ENCODE results near the gene NEDD4. TPM values are rescaled to one million over a fixed set of nuclear protein-coding genes. Genes with fewer than 3 reads are reported as not detected.
"Not testable (repeated sequence)": the region's sequence is repeated elsewhere in the genome, so short reads cannot be mapped to it uniquely, and the experiment has no call there.

Gene NEDD4
- total RNA-seq, 8 experiments from 2014 or later: 5.2 to 14.0 (median 11.1) TPM

DNA sequence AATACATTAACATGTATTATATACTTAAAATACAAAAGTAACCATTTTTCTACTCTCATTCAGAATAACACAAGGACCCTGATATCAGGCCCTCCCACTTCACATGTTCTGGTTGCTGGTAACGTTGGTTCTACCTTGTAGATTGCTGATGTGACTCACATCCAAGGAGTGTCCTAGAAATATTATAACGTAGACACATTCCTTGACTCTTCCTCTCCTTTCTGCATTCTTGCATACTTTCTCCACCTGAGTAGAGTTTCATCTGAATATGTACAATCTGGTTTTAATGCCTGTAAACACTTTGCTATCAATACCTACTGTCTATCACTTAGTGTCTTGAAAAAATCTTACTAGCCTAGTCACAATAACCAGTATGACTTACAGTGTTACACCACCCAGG, 35.0 kb upstream of the NEDD4 start:
- in situ Hi-C loops (cut with MboI; ENCODE audit: low pct_unique_long_range_greater_than_20kb in 2 of 9, low sequenced_read_pairs in 9 of 9, unreplicated experiment in 9 of 9): no loop called here
- H3K27ac ChIP-seq: no peak overlapping the region
- peak in 3 of 8 experiments; percentile 41 to 97 (median 94) for ATAC-seq (replicated peaks in 6 of 8)
- H3K4me1 ChIP-seq (replicated peaks in 1 of 2): peaks cover 13 to 20% of the 10 kb centered on the region in 2 donors
- no peak overlapping the region for H3K4me3 ChIP-seq
- WGBS, 10 experiments: 0 to 93% (median 71%) methylated on average over 1 to 2 of the region's 2 CpGs; no CpG with 5 or more reads in 1 of the 10 experiments

DNA sequence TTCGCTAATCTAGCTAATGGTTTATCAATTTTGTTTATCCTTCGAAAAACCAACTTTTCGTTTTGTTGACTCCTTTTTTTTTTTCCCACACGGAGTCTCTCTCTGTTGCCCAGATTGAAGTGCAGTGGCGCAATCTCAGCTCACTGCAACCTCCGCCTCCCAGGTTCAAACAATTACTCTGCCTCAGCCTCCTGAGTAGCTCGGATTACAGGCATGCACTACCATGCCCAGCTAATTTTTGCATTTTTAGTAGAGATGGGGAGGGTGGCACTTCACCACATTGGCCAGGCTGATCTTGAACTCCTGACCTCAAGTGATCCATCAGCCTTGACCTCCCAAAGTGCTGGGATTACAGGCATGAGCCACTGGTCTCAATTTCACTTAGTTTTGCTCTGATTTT, 29.7 kb upstream of the NEDD4 start:
- in situ Hi-C loops (cut with MboI; ENCODE audit: low pct_unique_long_range_greater_than_20kb in 2 of 9, low sequenced_read_pairs in 9 of 9, unreplicated experiment in 9 of 9): not testable (repeated sequence)
- WGBS, 10 experiments: 65 to 97% (median 84%) methylated on average over 1 to 7 of the region's 7 CpGs; no CpG with 5 or more reads in 1 of the 10 experiments

DNA sequence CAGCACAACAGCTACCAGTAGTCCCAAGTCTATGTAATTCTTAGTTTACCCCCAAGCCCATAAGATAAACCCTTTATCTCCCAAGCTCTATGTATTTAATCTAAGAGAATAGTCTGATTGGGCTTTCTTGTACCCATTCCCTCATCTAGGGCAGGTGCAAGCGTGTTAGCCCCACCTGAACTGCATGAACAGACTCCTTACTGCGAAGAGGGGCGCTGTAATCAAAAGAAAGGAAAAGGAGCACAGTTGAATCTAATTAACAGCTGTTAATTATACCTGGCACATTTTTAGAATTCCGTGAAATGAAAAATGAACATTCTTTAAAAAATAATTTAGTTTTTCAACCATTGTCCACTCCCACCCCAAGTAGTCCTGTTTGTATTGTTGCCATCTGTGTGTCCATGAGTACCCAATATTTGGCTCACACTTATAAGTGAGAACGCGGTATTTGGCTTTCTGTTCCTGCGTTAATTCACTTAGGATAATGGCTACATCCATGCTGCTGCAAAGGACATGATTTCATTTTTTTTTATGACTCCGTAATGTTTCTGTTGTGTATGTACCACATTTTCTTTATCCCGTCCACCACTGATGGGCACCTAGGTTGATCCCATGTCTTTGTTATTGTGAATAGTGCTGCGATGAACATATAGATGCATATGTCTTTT, 26.5 kb upstream of the NEDD4 start:
- no peak overlapping the region for H3K27ac ChIP-seq
- WGBS, 10 experiments: 48 to 100% (median 93%) methylated on average over 5 to 10 of the region's 10 CpGs
- no peak for ATAC-seq (replicated peaks in 6 of 8)
- no peak overlapping the region for H3K4me3 ChIP-seq
- H3K4me1 ChIP-seq (replicated peaks in 1 of 2): no peaks in the 10 kb centered on the region
- in situ Hi-C loops (cut with MboI; ENCODE audit: low pct_unique_long_range_greater_than_20kb in 2 of 9, low sequenced_read_pairs in 9 of 9, unreplicated experiment in 9 of 9): no loop called here

More for the DNA sequence above, 29.7 kb upstream of the NEDD4 start:
- not testable (repeated sequence) for H3K4me3 ChIP-seq; H3K4me1 ChIP-seq (replicated peaks in 1 of 2); ATAC-seq (replicated peaks in 6 of 8); H3K27ac ChIP-seq

DNA sequence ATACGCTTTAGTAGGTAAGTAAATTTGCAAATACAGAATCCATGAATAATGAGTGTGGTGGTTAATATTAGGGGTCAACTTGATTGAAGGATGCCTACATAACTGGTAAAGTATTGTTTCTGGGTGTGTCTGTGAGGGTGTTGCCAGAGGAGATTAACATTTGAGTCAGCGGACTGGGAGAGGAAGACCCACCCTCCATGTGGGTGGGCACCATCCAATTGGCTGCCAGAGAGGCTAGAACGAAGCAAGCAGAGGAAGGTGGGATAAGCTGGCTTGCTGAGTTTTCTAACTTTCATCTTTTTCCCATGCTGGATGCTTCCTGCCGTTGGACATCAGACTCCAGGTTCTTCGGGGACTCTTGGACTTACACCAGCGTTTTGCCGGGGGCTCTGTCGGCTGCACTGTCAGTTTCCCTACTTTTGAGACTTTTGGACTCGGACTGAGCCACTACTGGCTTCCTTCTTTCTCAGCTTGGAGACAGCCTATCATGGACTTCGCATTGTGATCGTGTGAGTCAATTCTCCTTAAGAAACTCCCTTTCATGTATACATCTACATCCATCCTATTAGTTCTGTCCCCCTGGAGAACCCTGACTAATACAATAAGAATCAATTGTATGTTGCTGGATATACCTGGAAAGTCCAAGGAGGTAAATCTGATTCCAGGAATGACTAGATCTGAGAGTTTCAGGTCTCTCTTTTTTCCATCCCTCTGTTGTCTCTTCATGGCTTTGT, 25.8 kb upstream of the NEDD4 start:
- Histone ChIP-seq H3K4me3 (no peak overlapping the region), H3K4me1 (replicated peaks in 1 of 2) (no peaks in the 10 kb centered on the region), H3K27ac (no peak overlapping the region)
- in situ Hi-C loops (cut with MboI; ENCODE audit: low pct_unique_long_range_greater_than_20kb in 2 of 9, low sequenced_read_pairs in 9 of 9, unreplicated experiment in 9 of 9): no loop called here
- peak in 3 of 8 experiments; percentile 57 to 86 (median 85) for ATAC-seq (replicated peaks in 6 of 8)
- WGBS, 10 experiments: 14 to 100% (median 84%) methylated on average over 1 to 9 of the region's 11 CpGs

DNA sequence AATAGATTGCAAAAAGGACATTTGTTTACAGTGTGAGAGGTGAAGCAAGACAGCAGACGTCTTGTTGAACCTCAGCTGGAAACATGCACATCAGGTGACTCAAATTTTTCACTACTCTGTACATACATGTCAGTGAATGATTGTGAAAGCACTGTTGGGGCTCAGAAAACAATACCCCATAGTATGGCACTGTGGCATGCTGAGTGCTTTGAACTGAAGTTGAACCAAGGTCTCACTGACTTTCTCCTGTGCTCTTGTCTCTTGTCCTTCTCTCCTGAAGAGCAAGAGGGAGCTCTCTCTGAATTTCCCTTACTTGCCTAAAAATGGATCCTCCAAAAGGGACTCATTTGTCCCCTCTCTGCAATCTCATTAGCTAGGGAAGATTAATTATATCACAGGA, 24.5 kb upstream of the NEDD4 start:
- H3K27ac ChIP-seq: no peak overlapping the region
- in situ Hi-C loops (cut with MboI; ENCODE audit: low pct_unique_long_range_greater_than_20kb in 2 of 9, low sequenced_read_pairs in 9 of 9, unreplicated experiment in 9 of 9): no loop called here
- 0 to 100% (median 50%) methylated on average over 1 of the region's 1 CpG; no CpG with 5 or more reads in 3 of the 10 experiments for WGBS, 10 experiments
- no peak overlapping the region for H3K4me3 ChIP-seq
- ATAC-seq (replicated peaks in 6 of 8): peak in 1 of 8 experiments; percentile 13
- H3K4me1 ChIP-seq (replicated peaks in 1 of 2): no peaks in the 10 kb centered on the region

DNA sequence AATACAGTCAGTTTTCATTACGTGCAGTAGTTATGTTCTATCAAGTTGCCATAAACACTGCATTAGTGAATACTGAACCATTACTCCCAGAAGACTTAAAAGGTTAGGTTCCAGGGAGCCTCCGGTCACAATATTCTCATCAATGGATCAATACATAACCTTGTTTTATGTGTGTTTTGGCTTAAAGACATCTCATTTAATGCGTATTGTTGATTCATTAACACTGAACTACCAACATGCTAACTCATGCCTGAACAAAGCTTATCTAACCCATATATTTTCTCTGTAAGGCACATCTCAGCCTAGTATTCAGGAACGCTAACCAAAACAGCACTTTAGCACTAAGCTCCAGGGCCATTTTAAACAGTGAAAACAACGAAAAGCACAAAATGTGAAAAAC, 24.1 kb upstream of the NEDD4 start:
- WGBS, 10 experiments: 73 to 95% (median 84%) methylated on average over 2 to 5 of the region's 5 CpGs; no CpG with 5 or more reads in 2 of the 10 experiments
- H3K4me3 ChIP-seq: no peak overlapping the region
- in situ Hi-C loops (cut with MboI; ENCODE audit: low pct_unique_long_range_greater_than_20kb in 2 of 9, low sequenced_read_pairs in 9 of 9, unreplicated experiment in 9 of 9): no loop called here
- H3K27ac ChIP-seq: no peak overlapping the region
- ATAC-seq (replicated peaks in 6 of 8): no peak
- no peaks in the 10 kb centered on the region for H3K4me1 ChIP-seq (replicated peaks in 1 of 2)

DNA sequence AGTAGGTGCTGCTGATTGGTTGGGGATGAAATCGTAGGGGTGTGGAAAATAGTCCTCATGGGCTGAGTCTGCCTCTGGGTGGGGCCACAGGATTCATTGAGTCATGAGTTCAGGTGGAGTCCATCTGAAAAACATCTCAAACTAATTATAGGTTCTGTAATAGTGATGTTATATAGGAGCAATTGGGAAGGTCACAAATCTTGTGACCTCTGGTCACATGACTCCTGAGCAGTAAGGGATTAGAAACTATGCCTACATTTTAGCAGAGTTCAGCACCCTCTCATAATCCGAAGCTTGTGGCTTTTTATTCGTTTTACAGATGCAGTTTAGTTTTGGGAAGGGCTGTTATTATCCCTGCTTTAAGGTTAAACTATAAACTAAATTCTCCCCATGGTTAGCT, 22.9 kb upstream of the NEDD4 start:
- in situ Hi-C loops (cut with MboI; ENCODE audit: low pct_unique_long_range_greater_than_20kb in 2 of 9, low sequenced_read_pairs in 9 of 9, unreplicated experiment in 9 of 9): no loop called here
- no peaks in the 10 kb centered on the region for H3K4me1 ChIP-seq (replicated peaks in 1 of 2)
- peak in 1 of 8 experiments; percentile 6 for ATAC-seq (replicated peaks in 6 of 8)
- H3K27ac ChIP-seq: no peak overlapping the region
- 51 to 100% (median 87%) methylated on average over 1 to 3 of the region's 3 CpGs; no CpG with 5 or more reads in 2 of the 10 experiments for WGBS, 10 experiments
- H3K4me3 ChIP-seq: no peak overlapping the region

DNA sequence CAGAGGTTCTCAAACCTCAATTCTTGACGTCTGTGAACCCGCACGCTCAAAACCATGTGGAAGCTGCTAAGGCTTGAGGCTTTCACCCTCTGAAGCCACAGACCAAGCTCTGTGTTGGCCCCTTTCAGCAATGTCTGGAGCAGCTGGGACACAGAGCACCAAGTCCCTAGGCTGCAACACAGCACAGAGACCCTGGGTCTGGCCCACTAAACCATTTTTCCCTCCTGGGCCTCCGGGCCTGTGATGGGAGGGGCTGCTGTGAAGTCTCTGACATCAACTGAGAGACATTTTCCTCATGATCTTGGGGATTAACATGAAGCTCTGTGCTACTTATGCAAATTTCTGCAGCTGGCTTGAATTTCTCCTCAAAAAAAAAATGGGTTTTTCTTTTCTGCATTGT, 21.3 kb upstream of the NEDD4 start:
- 85 to 100% (median 90%) methylated on average over 1 to 4 of the region's 4 CpGs; no CpG with 5 or more reads in 6 of the 10 experiments for WGBS, 10 experiments
- no peak for ATAC-seq (replicated peaks in 6 of 8)
- Histone ChIP-seq H3K4me3 (no peak overlapping the region), H3K4me1 (replicated peaks in 1 of 2) (no peaks in the 10 kb centered on the region), H3K27ac (no peak overlapping the region)
- in situ Hi-C loops (cut with MboI; ENCODE audit: low pct_unique_long_range_greater_than_20kb in 2 of 9, low sequenced_read_pairs in 9 of 9, unreplicated experiment in 9 of 9): no loop called here

DNA sequence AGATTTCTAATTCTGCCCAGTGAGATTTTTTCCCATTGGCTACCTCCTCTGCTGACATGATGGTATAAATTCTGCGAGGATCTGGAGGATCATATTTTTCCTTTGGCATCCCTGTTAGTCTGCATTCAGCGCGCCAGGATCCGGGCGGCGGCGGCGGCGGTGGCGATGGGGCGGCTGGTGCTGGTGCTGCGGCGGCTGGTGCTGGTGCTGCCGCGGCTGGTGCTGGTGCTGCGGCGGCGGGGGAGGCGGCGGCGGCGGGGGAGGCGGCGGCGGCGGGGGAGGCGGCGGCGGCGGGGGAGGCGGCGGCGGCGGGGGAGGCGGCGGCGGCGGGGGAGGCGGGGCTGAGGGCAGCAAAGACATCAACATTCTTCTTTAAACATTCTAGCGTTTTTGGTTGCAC, 13.6 kb upstream of the NEDD4 start:
- in situ Hi-C loops (cut with MboI; ENCODE audit: low pct_unique_long_range_greater_than_20kb in 2 of 9, low sequenced_read_pairs in 9 of 9, unreplicated experiment in 9 of 9); H3K4me1 ChIP-seq (replicated peaks in 1 of 2); H3K27ac ChIP-seq: not testable (repeated sequence)
- ATAC-seq (replicated peaks in 6 of 8): peak in 4 of 8 experiments; percentile 32 to 81 (median 65)
- WGBS, 10 experiments: 57 to 95% (median 76%) methylated on average over 1 to 13 of the region's 40 CpGs; no CpG with 5 or more reads in 7 of the 10 experiments
- peak overlapping the region in 2 of 5 donors; percentile 30 to 32 for H3K4me3 ChIP-seq

DNA sequence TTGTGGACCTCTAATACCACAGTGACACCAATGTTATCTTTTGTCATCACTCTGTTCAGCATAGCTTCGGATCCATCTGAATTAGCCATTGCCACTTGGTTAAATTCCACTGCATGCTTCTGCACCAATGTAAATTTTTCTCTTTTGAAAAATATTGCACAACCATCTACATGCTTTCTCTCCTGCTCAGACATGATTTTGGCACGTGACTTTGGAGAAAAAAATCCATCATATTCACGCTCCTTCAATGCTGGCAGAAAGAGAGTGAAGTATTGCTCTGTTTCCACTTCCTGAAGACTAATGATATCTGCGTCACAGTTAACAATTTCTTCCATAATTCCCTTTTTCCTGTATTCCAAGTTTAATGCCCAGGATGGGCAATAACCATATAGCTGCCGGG, 13.0 kb upstream of the NEDD4 start:
- peak overlapping the region in 2 of 5 donors; percentile 30 to 32 for H3K4me3 ChIP-seq
- 30 to 100% (median 89%) methylated on average over 1 to 5 of the region's 5 CpGs; no CpG with 5 or more reads in 1 of the 10 experiments for WGBS, 10 experiments
- H3K27ac ChIP-seq; in situ Hi-C loops (cut with MboI; ENCODE audit: low pct_unique_long_range_greater_than_20kb in 2 of 9, low sequenced_read_pairs in 9 of 9, unreplicated experiment in 9 of 9); H3K4me1 ChIP-seq (replicated peaks in 1 of 2): not testable (repeated sequence)
- ATAC-seq (replicated peaks in 6 of 8): peak in 1 of 8 experiments; percentile 62

DNA sequence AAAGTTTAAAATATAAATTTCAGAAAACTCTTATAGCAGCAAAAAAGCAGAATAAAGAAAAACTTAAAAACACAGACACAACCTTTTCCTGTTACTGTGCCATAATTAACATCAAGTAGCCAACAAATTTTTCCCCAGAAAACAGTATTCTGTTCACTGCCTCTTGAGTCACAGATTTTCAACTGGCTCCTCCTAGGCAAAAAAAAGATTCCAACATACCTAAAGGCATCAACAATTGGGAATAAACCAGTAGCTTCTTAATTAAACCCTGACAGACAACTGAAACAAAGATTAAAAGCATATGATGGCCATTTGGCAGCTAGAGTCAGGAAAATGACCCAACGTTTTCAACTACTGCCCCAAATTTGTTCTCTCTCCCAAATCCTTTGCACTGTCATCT, 10.9 kb upstream of the NEDD4 start:
- H3K27ac ChIP-seq; H3K4me3 ChIP-seq; H3K4me1 ChIP-seq (replicated peaks in 1 of 2); ATAC-seq (replicated peaks in 6 of 8); in situ Hi-C loops (cut with MboI; ENCODE audit: low pct_unique_long_range_greater_than_20kb in 2 of 9, low sequenced_read_pairs in 9 of 9, unreplicated experiment in 9 of 9): not testable (repeated sequence)
- no CpG with 5 or more reads among the region's 1 CpG for WGBS, 10 experiments

DNA sequence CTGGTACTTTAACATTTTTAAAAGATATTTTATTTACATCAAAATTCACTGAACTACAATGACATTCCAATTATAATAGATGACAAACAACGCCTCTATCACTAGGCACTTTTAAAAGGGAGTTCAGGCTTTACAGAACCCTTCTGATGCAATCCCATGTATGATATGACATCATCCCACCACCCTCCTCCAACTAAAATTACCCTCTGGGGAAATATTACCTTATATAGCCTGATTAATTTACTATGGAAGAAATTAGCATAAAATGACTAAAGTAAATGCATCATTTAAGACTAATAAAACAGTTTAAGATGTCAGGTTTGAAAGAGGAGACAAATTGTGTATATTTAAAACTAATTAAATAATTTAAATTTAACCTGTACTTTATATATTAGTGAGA, 10.4 kb upstream of the NEDD4 start:
- H3K4me3 ChIP-seq; in situ Hi-C loops (cut with MboI; ENCODE audit: low pct_unique_long_range_greater_than_20kb in 2 of 9, low sequenced_read_pairs in 9 of 9, unreplicated experiment in 9 of 9); H3K4me1 ChIP-seq (replicated peaks in 1 of 2); H3K27ac ChIP-seq: not testable (repeated sequence)
- WGBS, 10 experiments: no CpG with 5 or more reads among the region's 1 CpG
- peak in 6 of 8 experiments; percentile 24 to 76 (median 52) for ATAC-seq (replicated peaks in 6 of 8)

DNA sequence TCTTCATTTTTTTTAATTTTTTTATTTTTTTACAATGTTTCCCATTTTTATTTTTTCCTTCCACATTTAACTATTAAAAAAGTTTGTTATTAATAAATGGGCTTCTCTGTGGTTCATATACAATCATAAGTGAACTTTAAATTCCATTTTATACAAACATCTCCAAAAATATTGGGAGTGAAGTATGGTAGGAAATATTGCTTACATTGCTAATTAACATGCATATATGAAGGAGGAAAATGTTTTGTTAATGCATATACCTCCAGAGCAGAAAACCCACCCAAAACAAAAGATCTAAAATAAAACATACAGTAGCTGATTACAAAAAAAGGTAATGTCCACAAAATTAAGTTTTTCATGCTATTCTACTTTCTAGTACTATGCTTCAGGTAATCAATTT, 9.9 kb upstream of the NEDD4 start:
- in situ Hi-C loops (cut with MboI; ENCODE audit: low pct_unique_long_range_greater_than_20kb in 2 of 9, low sequenced_read_pairs in 9 of 9, unreplicated experiment in 9 of 9): not testable (repeated sequence)

More for the DNA sequence above, 9.9 kb upstream of the NEDD4 start:
- H3K4me1 ChIP-seq (replicated peaks in 1 of 2); H3K27ac ChIP-seq; H3K4me3 ChIP-seq; ATAC-seq (replicated peaks in 6 of 8): not testable (repeated sequence)
